BLaER1 treated with 17β-estradiol and CSF1 and Interleukin-3, amounts not matched to agents 10 nM and 100 nM (cell line): ENCODE results near the gene GOT1.

Experiments
- H3K27ac ChIP-seq, 11 experiments: shearing (Covaris generic); formaldehyde crosslinking; 2 replicates each; pipeline ENCODE4 v1.8.1; 2022
- H3K27me3 ChIP-seq, 11 experiments: shearing (Covaris generic); formaldehyde crosslinking; 2 replicates each; pipeline ENCODE4 v1.8.1; 2022
- H3K36me3 ChIP-seq, 11 experiments: shearing (Covaris generic); formaldehyde crosslinking; 2 replicates each; pipeline ENCODE4 v1.8.1; 2022
- H3K4me1 ChIP-seq, 10 experiments: shearing (Covaris generic); formaldehyde crosslinking; 2 replicates each; pipeline ENCODE4 v1.8.1; 2022
- H3K4me2 ChIP-seq, 11 experiments: shearing (Covaris generic); formaldehyde crosslinking; 2 replicates each; pipeline ENCODE4 v1.8.1; 2022
- H3K4me3 ChIP-seq, 10 experiments: shearing (Covaris generic); formaldehyde crosslinking; 2 replicates each; pipeline ENCODE4 v1.8.1; 2022
- H3K9ac ChIP-seq, 11 experiments: shearing (Covaris generic); formaldehyde crosslinking; 2 replicates each; pipeline ENCODE4 v1.8.1; 2022
- H3K9me3 ChIP-seq, 11 experiments: shearing (Covaris generic); formaldehyde crosslinking; replicated peaks in 1 of 11; 2 replicates each; pipeline ENCODE4 v1.8.1; 2022
- H4K20me1 ChIP-seq, 11 experiments: shearing (Covaris generic); formaldehyde crosslinking; 2 replicates each; pipeline ENCODE4 v1.8.1; 2022
- Cebpa-rat ChIP-seq, 11 experiments: shearing (Covaris generic); IDR thresholded peaks; 2 replicates each; pipeline ENCODE4 v1.8.1; 2022

The GOT1 gene

GRCh38 chr10:99430451-99431189 is at the start of gene GOT1:
TSS of gene GOT1 (minus strand) at chr10:99430624. CDS start at chr10:99430565, 59 bp downstream.
- Histone ChIP-seq H3K4me1 (peaks cover 24 to 44% (median 32%) of the 10 kb centered on the region in 10 experiments), H3K27me3 (no peaks in the 10 kb centered on the region), H4K20me1 (peaks cover 0 to 43% (median 19%) of the 10 kb centered on the region in 11 experiments; a peak in 15 of 22 replicates), H3K9me3 (no peaks in the 10 kb centered on the region), H3K9ac (peak within 1 kb of the TSS; percentile 84 to 93 (median 89)), H3K36me3 (peaks cover 5 to 26% (median 13%) of the 10 kb centered on the region in 11 experiments), H3K4me2 (peak within 1 kb of the TSS; percentile 83 to 96 (median 93)), H3K4me3 (peak within 1 kb of the TSS; percentile 72 to 95 (median 84)), H3K27ac (peak within 1 kb of the TSS; percentile 88 to 95 (median 91))
- peak; percentile 66 to 99 (median 86); a peak in 20 of 22 replicates for TF ChIP-seq Cebpa-rat (IDR thresholded peaks at IDR 0.05)

- no peak overlapping the region for H3K27ac ChIP-seq
- H3K4me3 ChIP-seq = no peak overlapping the region
- H3K4me2 ChIP-seq = peak overlapping the region in 1 of 11 experiments; percentile 13; a peak in 1 of 22 replicates
- no peaks in the 10 kb centered on the region for H3K9me3 ChIP-seq
- no peaks in the 10 kb centered on the region for H4K20me1 ChIP-seq
- H3K9ac ChIP-seq = no peak overlapping the region
- H3K36me3 ChIP-seq = no peaks in the 10 kb centered on the region
- no peak for TF ChIP-seq Cebpa-rat (IDR thresholded peaks at IDR 0.05)
- H3K27me3 ChIP-seq = no peaks in the 10 kb centered on the region
- H3K4me1 ChIP-seq = peaks cover 0 to 15% (median 5%) of the 10 kb centered on the region in 10 experiments; a peak in 5 of 20 replicates
These were observed 39.9 kb upstream of the GOT1 start for GRCh38 chr10:99470327-99470726.

GRCh38 chr10:99467236-99467999 is 37.0 kb upstream of the GOT1 start:
- Histone ChIP-seq H3K27me3 (no peaks in the 10 kb centered on the region), H3K9ac (no peak overlapping the region), H3K9me3 (no peaks in the 10 kb centered on the region), H3K4me1 (peaks cover 0 to 15% (median 5%) of the 10 kb centered on the region in 10 experiments; a peak in 5 of 20 replicates), H3K4me3 (no peak overlapping the region), H3K36me3 (no peaks in the 10 kb centered on the region), H3K27ac (no peak overlapping the region), H4K20me1 (no peaks in the 10 kb centered on the region), H3K4me2 (no peak overlapping the region)
- TF ChIP-seq Cebpa-rat (IDR thresholded peaks at IDR 0.05) = no peak

- peaks cover 0 to 15% (median 5%) of the 10 kb centered on the region in 10 experiments; a peak in 5 of 20 replicates for H3K4me1 ChIP-seq
- no peak overlapping the region for H3K27ac ChIP-seq
- no peak overlapping the region for H3K4me2 ChIP-seq
- no peak for TF ChIP-seq Cebpa-rat (IDR thresholded peaks at IDR 0.05)
- H3K4me3 ChIP-seq = no peak overlapping the region
- no peaks in the 10 kb centered on the region for H4K20me1 ChIP-seq
- H3K9ac ChIP-seq = no peak overlapping the region
- no peaks in the 10 kb centered on the region for H3K9me3 ChIP-seq
- no peaks in the 10 kb centered on the region for H3K27me3 ChIP-seq
- no peaks in the 10 kb centered on the region for H3K36me3 ChIP-seq
These were observed 36.3 kb upstream of the GOT1 start for GRCh38 chr10:99466632-99467223.

GRCh38 chr10:99461230-99461629 is 30.8 kb upstream of the GOT1 start:
- no peak overlapping the region for H3K4me2 ChIP-seq
- no peak overlapping the region for H3K9ac ChIP-seq
- H3K9me3 ChIP-seq = no peaks in the 10 kb centered on the region
- TF ChIP-seq Cebpa-rat (IDR thresholded peaks at IDR 0.05) = no peak
- no peaks in the 10 kb centered on the region for H3K27me3 ChIP-seq
- no peaks in the 10 kb centered on the region for H3K36me3 ChIP-seq
- H3K4me3 ChIP-seq = no peak overlapping the region
- no peaks in the 10 kb centered on the region for H3K4me1 ChIP-seq
- H4K20me1 ChIP-seq = no peaks in the 10 kb centered on the region
- H3K27ac ChIP-seq = no peak overlapping the region

GRCh38 chr10:99460070-99460469 is 29.6 kb upstream of the GOT1 start:
- no peaks in the 10 kb centered on the region for H3K27me3 ChIP-seq
- H3K4me2 ChIP-seq = no peak overlapping the region
- no peaks in the 10 kb centered on the region for H3K9me3 ChIP-seq
- H4K20me1 ChIP-seq = no peaks in the 10 kb centered on the region
- H3K4me1 ChIP-seq = peaks cover 3 to 10% (median 6%) of the 10 kb centered on the region in 10 experiments
- H3K36me3 ChIP-seq = no peaks in the 10 kb centered on the region
- H3K9ac ChIP-seq = no peak overlapping the region
- no peak for TF ChIP-seq Cebpa-rat (IDR thresholded peaks at IDR 0.05)
- no peak overlapping the region for H3K4me3 ChIP-seq
- no peak overlapping the region for H3K27ac ChIP-seq

GRCh38 chr10:99459217-99459616 is 28.8 kb upstream of the GOT1 start:
- Histone ChIP-seq H3K4me1 (peaks cover 10 to 19% (median 15%) of the 10 kb centered on the region in 10 experiments), H3K27me3 (no peaks in the 10 kb centered on the region), H3K27ac (no peak overlapping the region), H3K4me3 (no peak overlapping the region), H3K36me3 (no peaks in the 10 kb centered on the region), H3K4me2 (no peak overlapping the region), H3K9me3 (no peaks in the 10 kb centered on the region), H4K20me1 (no peaks in the 10 kb centered on the region), H3K9ac (no peak overlapping the region)
- TF ChIP-seq Cebpa-rat (IDR thresholded peaks at IDR 0.05) = no peak

- H3K27ac ChIP-seq = no peak overlapping the region
- H4K20me1 ChIP-seq = no peaks in the 10 kb centered on the region
- no peaks in the 10 kb centered on the region for H3K9me3 ChIP-seq
- no peak overlapping the region for H3K4me2 ChIP-seq
- H3K36me3 ChIP-seq = no peaks in the 10 kb centered on the region
- no peaks in the 10 kb centered on the region for H3K27me3 ChIP-seq
- no peak for TF ChIP-seq Cebpa-rat (IDR thresholded peaks at IDR 0.05)
- H3K4me1 ChIP-seq = peaks cover 10 to 24% (median 18%) of the 10 kb centered on the region in 10 experiments
- H3K4me3 ChIP-seq = no peak overlapping the region
- H3K9ac ChIP-seq = no peak overlapping the region
These were observed 27.4 kb upstream of the GOT1 start for GRCh38 chr10:99457813-99458212.

- no peaks in the 10 kb centered on the region for H3K9me3 ChIP-seq
- no peak overlapping the region for H3K27ac ChIP-seq
- H3K4me2 ChIP-seq = no peak overlapping the region
- H4K20me1 ChIP-seq = no peaks in the 10 kb centered on the region
- H3K4me3 ChIP-seq = no peak overlapping the region
- no peaks in the 10 kb centered on the region for H3K27me3 ChIP-seq
- TF ChIP-seq Cebpa-rat (IDR thresholded peaks at IDR 0.05) = no peak
- H3K4me1 ChIP-seq = peaks cover 10 to 24% (median 18%) of the 10 kb centered on the region in 10 experiments
- H3K9ac ChIP-seq = no peak overlapping the region
- no peaks in the 10 kb centered on the region for H3K36me3 ChIP-seq
These were observed 26.5 kb upstream of the GOT1 start for GRCh38 chr10:99456931-99457288.
